H1 (cell line): ENCODE data around the gene ABCC4. TPM values are rescaled to one million over a fixed set of nuclear protein-coding genes. Genes with fewer than 3 reads are reported as not detected.

Source experiments
- CTBP2 ChIP-seq: IDR thresholded peaks from 2 replicates; pipeline ENCODE4 v1.7.0; 2011; ENCODE audit warnings: borderline replicate concordance, mild to moderate bottlenecking, moderate library complexity, mixed read lengths, low read length; ENCODE audit not compliant: insufficient read depth, insufficient read length
- EP300 ChIP-seq, 2 experiments: IDR thresholded peaks; 1 replicate in 1 of 2; 2 replicates in 1 of 2; pipeline ENCODE4 v1.6.1; 2011 to 2012; ENCODE audit warnings: low read depth in 2 of 2, low read length in 2 of 2, mild to moderate bottlenecking in 2 of 2, borderline replicate concordance in 1 of 2, inconsistent platforms in 1 of 2, moderate library complexity in 1 of 2
- EZH2 ChIP-seq: fragments of 200-600 bp; sonication (generic); IDR thresholded peaks from 2 replicates; pipeline ENCODE4 v1.7.1; 2012; ENCODE audit warnings: low read depth, mild to moderate bottlenecking, moderate library complexity, low read length, inconsistent platforms; ENCODE audit not compliant: severe bottlenecking
- polyA plus RNA-seq, 7 experiments: library from polyadenylated mRNA; depleted of rRNA in 3 of 7; stranded (reverse) in 5 of 7; unstranded in 2 of 7; fragments of >200 nt in 5 of 7; fragments of 200-250 nt in 2 of 7; gene quantifications; 1 replicate in 5 of 7; 2 replicates in 1 of 7; 4 replicates in 1 of 7; pipeline versions ENCODE4 v1.2.1 to v1.2.3, GENCODE V29; 2011 to 2013; ENCODE audit warnings: missing spikeins in 2 of 7, mixed read lengths in 2 of 7
- total RNA-seq: library from RNA; stranded (reverse); fragmentation: NEBNext Ultra II Directional; extraction: Animal tissue kit (Norgen Biotek cat#: 25700); gene quantifications from 2 replicates; pipeline ENCODE4 v1.2.1, GENCODE V29; 2021
- TF ChIP-seq, protein P1 (sequence below): IDR thresholded peaks from 2 replicates; pipeline ENCODE4 v1.6.1; 2011; ENCODE audit warnings: low read depth, mild to moderate bottlenecking, low read length; ENCODE audit not compliant: insufficient read depth

ABCC4 gene
- total and polyA plus RNA-seq, 2 of the 8 experiments (the other 6 are each of a cell fraction or from before 2014, with no cell fraction given), result 4.0 to 14.1 TPM

- TF ChIP-seq CTBP2 (no peak), EZH2 (no peak), EP300 (IDR thresholded peaks at IDR 0.05; ENCODE audit: borderline replicate concordance in 1 of 2, low read depth in 2 of 2, low read length in 2 of 2) (no peak)
- TF ChIP-seq, protein P1, sequence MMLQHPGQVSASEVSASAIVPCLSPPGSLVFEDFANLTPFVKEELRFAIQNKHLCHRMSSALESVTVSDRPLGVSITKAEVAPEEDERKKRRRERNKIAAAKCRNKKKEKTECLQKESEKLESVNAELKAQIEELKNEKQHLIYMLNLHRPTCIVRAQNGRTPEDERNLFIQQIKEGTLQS, result no peak
These were observed 241.2 kb downstream of the ABCC4 start (continued) for GRCh38 chr13:95060014-95060519.
